ENCODE results near the gene POLR2L. TPM values are rescaled to one million over a fixed set of nuclear protein-coding genes. Genes with fewer than 3 reads are reported as not detected.

The POLR2L gene
- total RNA-seq, 2 donors from 2014 or later: 33.5 to 83.4 TPM

GRCh38 chr11:832529-833113 is 9.7 kb downstream of the POLR2L start, which contains the start of gene CD151:
Gene CD151, plus strand, starts transcription at chr11:832952. Its CDS starts 3,118 bp downstream, at chr11:836070.
- peak; percentile 60 for ATAC-seq
- intact Hi-C loops (cut with DNase I): no loop called here

GRCh38 chr11:831961-832528 is 10.3 kb downstream of the POLR2L start:
- WGBS, 2 donors: 65 to 74% methylated on average over 15 to 21 of the region's 23 CpGs
- DNase-seq (no peak), ATAC-seq (no peak)
- H3K36me3 ChIP-seq (replicated peaks in 1 of 2; ENCODE audit: insufficient read depth in 1 of 2, low read depth in 2 of 2): peaks cover 0 to 4% of the 10 kb centered on the region in 2 donors
- peak overlapping the region; percentile 96 to 99 (median 98) for H3K27ac ChIP-seq
- H3K4me3 ChIP-seq: no peak overlapping the region
- no peak for TF ChIP-seq CTCF (IDR thresholded peaks at IDR 0.05)
- no peaks in the 10 kb centered on the region for H3K27me3 ChIP-seq
- peaks cover 87% of the 10 kb centered on the region for H3K4me1 ChIP-seq
- H3K9me3 ChIP-seq: no peaks in the 10 kb centered on the region
- intact Hi-C loops (cut with DNase I): no loop called here

More at GRCh38 chr11:832529-833113, 9.7 kb downstream of the POLR2L start, which contains the start of gene CD151:
- peak; percentile 66 to 79 (median 70) for DNase-seq
- H3K27ac ChIP-seq: peak within 1 kb of the TSS; percentile 96 to 99 (median 98)
- TF ChIP-seq CTCF (IDR thresholded peaks at IDR 0.05) (peak in 1 of 7 experiments; percentile 44), POLR2A (IDR thresholded peaks at IDR 0.05) (no peak)
- peaks cover 0 to 9% of the 10 kb centered on the region in 2 donors for H3K36me3 ChIP-seq (replicated peaks in 1 of 2; ENCODE audit: insufficient read depth in 1 of 2, low read depth in 2 of 2)
- H3K4me3 ChIP-seq: peak within 1 kb of the TSS; percentile 37 to 70
- peaks cover 88% of the 10 kb centered on the region for H3K4me1 ChIP-seq
- H3K27me3 ChIP-seq: no peaks in the 10 kb centered on the region
- 3 to 12% methylated on average over 3 to 60 of the region's 67 CpGs for WGBS, 2 donors
- H3K9me3 ChIP-seq: no peaks in the 10 kb centered on the region

GRCh38 chr11:831118-831864 is 11.0 kb downstream of the POLR2L start:
- Histone ChIP-seq H3K27ac (peak overlapping the region in 1 of 4 donors; percentile 99), H3K27me3 (no peaks in the 10 kb centered on the region), H3K36me3 (replicated peaks in 1 of 2; ENCODE audit: insufficient read depth in 1 of 2, low read depth in 2 of 2) (peaks cover 0 to 2% of the 10 kb centered on the region in 2 donors), H3K9me3 (no peaks in the 10 kb centered on the region), H3K4me3 (no peak overlapping the region), H3K4me1 (peaks cover 87% of the 10 kb centered on the region)
- TF ChIP-seq CTCF (IDR thresholded peaks at IDR 0.05) (no peak), POLR2A (IDR thresholded peaks at IDR 0.05) (no peak)
- DNase-seq: peak in 1 of 4 donors; percentile 27
- 83 to 97% methylated on average over 17 to 31 of the region's 31 CpGs for WGBS, 2 donors
- ATAC-seq: no peak
- intact Hi-C loops (cut with DNase I): no loop called here

GRCh38 chr11:830295-831117 is 11.8 kb downstream of the POLR2L start:
- Histone ChIP-seq H3K36me3 (replicated peaks in 1 of 2; ENCODE audit: insufficient read depth in 1 of 2, low read depth in 2 of 2) (no peaks in the 10 kb centered on the region), H3K4me3 (no peak overlapping the region), H3K27me3 (no peaks in the 10 kb centered on the region), H3K9me3 (no peaks in the 10 kb centered on the region), H3K4me1 (peaks cover 88% of the 10 kb centered on the region), H3K27ac (no peak overlapping the region)
- TF ChIP-seq CTCF (IDR thresholded peaks at IDR 0.05) (no peak), POLR2A (IDR thresholded peaks at IDR 0.05) (no peak)
- peak in 1 of 4 donors; percentile 31 for DNase-seq
- 55 to 86% methylated on average over 21 to 65 of the region's 78 CpGs for WGBS, 2 donors
- ATAC-seq: no peak
- intact Hi-C loops (cut with DNase I): no loop called here

Measured in body of pancreas (tissue), 4 donors.